ENCODE results near the gene ISCA2.
A peak's percentile ranks its signal among the peaks of the same experiment; 100 is the strongest.
"Not testable (repeated sequence)": the region's sequence is repeated elsewhere in the genome, so short reads cannot be mapped to it uniquely, and the experiment has no call there.

ISCA2 gene, protein sequence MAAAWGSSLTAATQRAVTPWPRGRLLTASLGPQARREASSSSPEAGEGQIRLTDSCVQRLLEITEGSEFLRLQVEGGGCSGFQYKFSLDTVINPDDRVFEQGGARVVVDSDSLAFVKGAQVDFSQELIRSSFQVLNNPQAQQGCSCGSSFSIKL

DNA sequence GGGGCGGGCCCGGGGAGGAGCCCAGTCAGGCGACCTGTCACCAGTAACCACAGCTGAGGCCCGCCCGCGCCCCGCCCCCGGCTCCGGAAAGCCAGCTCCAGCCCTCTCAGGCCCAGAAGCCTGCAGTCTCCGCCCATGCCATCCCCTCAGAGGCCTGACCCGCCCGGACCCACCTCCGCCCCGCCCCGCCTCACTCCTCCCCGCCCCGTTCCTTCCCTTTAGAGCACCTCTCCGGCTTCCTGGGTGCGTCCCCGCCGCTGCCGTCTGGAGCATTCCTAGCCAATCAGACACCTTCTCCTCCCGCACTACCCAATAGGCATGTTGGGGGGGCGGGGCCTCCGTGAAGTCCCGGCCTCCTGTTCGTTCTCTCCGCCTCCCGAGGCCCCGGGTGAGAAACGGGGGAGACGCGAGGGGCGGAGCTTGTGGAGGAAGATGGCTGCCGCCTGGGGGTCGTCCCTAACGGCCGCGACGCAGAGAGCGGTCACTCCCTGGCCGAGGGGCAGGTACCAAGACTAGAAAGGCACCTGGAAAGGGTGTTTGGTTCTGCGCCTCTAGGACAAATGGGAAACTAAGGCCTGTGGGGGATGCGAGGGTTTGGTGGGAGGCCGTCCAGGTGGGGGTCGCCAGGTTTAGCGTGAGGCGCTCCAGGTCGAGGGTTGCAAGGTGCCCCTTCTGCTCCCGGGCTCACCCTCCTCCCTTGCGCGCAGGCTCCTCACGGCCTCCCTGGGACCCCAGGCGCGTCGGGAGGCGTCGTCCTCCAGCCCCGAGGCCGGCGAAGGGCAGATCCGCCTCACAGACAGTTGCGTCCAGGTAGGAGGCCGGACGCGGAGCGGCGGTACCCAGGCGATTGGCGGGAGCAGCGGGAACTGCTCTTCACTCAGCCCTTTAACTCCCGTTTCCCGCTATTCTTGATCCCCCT lies at the start of gene ISCA2:
TSS of gene ISCA2 (plus strand) at position 423 of the 919 bp plus-strand sequence. CDS start at position 433, 10 bp downstream.
- DNase-seq: peak; percentile 75

DNA sequence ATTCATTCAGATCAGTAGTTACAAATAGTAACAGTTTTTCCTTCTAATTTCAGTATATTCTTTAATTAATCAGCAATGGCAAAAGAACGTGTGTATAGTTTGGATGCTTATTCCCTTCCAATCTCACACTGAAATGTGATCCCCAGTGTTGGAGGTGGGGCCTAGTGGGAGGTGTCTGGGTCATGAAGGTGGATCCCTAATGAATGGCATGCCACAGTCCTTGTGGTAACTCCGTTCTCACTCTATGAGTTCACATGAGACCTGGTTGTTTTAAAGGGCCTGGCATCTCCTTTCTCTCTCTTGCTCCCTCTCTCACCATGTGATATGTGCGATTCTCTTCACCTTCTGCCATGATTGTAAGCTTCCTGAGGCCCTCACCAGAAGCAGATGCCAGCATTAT lies 48.7 kb upstream of the ISCA2 start:
- DNase-seq: no peak

DNA sequence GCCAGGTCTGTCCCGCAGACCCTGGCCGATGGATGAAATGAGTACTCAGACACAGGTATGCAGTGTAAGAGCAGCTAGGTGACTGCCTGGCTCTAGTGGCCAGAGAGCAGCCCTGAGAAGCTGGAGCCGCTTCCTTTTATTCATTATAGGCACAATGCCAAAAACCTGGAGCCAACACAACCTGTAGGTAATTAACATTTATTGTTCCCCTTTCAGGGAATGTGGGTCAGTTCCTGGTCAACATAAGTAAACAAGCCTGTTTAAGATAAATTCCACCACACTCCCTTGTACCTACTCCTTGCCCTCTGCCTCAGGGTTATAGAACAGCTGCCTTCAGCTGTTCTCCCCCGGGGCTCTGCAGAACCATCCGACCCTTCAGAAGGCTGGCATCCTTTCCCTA lies 39.2 kb upstream of the ISCA2 start:
- not testable (repeated sequence) for DNase-seq

DNA sequence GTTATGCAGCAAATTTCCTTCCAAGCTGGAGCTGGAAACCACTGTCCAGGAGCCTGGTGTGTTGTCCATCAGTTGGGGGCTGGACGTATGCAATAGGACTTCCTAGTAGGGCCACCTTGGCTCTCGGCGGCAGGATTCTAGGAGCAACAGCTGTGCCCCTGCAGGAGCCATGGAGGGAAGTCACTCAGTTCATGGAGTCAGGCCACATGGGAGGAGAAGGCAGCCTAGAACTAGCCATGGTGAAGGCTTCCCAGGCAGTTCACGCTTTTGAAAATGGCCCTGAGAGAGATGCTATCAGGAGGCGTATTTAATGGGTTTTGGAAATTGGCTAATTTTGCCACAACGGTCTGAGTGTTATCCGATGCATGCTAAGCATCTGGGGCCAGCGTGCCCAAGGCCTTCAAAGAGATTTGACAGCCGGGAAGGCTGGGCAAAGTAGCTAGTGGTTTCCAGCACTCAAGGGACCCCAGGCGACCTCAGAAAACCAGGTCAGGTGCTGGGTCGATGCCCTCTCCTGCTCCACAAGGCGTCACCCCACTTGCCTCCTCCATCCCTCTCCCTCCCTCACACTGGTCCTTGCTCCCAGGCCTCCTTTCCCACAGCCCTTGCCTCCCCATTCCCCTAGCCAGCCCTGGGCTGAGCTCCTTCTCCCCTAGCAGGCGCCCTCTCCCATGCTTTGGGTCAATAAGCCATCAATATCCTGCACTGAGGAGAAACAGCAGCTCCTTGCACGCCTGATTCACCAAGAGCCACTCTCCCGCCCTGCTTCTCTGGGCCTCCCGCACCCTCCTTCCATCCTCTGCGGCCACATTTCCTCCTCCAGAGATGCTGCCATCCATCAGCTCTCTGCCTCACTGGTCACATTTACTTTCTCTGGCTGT lies 36.6 kb upstream of the ISCA2 start:
- no peak for DNase-seq

DNA sequence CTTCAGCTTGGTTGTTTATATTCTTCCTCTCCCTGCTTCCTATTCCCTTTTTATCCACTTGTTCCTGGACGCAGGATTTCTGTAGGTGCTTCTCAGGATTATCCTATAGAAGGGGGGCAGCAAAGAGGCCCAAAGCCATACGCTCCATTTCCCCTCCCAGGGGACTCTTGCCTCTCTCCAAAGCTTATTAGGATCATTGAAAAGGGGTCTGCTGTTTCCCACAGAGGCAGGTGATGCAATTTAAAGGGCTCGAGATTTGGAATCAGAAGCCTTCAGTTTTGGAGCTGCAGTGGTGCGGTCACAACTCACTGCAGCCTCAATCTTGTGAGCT lies 36.0 kb upstream of the ISCA2 start:
- DNase-seq: no peak

DNA sequence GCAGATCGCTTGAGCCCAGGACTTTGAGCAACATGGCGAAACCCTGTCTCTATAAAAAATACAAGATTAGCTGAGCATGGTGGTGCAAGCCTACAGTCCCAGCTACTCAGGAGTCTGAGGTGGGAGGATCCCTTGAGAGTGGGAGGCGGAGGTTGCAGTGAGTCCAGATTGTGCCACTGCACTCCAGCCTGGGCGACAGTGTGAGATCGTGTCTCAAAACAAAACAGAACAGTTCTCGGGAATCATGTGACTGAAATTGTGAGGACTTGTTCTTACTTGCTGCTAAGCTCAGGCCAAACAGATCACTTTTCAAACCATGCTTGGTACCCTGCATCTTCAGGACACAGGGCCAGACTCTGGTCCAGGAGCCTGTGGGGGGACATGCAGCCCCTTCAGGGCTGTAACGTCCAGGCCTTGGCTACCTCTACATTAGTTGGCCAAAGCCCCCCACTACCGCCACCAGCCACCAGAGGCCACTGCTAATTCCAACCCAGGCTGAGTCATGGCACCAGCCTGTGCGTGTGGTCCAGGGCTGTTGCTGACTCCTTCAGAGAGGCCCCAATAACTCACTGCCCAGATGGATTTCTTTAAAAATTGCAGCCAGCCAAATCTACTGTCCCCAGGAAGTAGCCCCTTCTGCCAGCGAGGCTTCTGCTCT lies 34.1 kb upstream of the ISCA2 start:
- DNase-seq: no peak

DNA sequence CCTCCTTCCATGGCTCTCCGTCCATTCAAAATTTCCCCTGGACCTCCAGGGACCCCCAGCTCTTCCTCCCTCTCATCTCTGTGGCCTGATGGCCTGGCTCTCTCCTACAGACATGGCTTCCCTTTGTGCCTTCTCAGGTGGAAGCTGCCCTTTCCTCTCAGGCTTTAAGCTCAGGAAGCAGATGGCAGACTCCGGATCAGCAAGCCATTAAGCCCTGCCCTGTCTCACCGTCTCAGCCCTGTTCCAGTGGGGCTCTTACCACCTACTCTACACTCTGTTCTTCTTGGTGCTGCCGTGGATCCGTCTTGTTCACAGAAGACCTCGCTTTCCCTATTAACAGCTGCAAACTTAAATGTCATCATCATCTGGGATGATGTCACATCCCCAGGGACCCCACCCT lies 33.6 kb upstream of the ISCA2 start:
- no peak for DNase-seq

DNA sequence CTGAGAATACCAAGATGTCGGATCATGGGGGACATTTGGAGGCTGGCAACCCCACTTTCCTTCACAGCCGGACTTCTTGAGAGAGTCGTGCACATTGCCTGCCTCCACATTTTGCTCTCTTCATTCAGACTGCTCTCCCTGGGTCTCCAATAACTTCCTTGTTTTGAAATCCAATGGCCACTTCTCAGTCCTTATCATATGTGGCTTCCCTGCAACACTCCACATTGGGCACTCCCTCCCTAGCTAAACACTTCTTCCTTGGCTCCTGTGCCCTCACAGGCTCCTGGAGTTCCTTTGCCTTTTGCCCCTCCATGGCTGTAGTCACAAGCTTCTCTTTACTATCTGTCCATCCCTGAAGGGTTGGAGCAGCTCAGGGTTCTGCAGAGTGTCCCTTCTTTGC lies 30.6 kb upstream of the ISCA2 start:
- no peak for DNase-seq

DNA sequence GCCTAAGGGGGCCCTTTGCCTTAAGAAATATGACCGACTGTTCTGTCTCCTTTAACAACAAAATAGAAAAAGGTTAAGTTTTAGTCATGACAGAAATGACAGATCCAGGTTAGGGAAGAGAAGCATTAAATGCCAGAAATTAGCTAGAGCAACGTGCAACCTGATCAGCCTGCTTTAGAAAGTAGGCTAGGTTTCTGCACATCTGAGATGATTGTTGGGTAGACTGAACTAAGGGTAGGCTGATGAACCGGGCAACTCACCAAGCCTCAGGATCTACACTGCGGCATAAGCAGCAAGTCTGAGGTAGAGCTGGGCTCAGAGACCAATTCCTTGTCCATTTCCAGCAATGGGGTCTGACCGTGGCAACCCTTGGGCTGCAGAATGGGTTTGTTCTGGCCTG lies 29.9 kb upstream of the ISCA2 start:
- no peak for DNase-seq

DNA sequence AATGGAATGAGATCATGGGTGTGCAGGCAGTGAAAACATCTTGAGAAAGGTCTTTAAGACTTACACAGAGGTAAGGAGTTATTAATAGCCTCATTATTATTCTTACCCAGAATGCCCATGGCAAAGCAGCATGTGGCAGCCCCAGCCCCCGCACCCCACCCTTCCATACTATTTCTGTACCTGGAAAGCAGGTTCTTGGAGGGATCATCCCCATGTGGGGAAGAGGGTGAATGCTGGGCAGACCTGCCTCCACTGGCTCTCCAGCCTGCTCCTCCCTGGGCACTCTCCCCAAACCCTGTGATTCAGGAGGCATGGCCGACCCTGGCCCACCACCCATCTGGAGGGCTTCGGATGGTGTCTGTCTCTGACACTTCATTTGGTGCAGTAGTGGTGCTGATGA lies 28.8 kb upstream of the ISCA2 start:
- DNase-seq: no peak

DNA sequence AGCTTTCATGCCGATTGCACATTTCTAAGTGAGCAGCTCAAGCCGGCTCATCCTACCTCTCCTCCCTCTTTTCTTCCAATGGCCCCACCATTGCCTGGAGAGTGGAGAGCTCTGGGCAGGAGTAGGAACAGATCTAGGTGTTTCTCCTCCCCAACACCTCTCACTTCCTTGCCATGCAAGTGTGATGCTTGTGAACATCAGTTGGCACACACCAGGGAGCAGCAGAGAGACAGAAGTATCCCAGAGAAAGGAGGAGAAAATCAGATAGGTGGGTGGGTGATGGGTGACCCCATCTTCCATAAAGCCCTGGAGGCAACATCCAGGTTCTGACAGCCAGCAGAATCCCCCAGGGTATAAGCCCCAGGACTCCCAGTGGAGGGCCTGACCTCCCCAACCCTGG lies 28.2 kb upstream of the ISCA2 start:
- DNase-seq: no peak

DNA sequence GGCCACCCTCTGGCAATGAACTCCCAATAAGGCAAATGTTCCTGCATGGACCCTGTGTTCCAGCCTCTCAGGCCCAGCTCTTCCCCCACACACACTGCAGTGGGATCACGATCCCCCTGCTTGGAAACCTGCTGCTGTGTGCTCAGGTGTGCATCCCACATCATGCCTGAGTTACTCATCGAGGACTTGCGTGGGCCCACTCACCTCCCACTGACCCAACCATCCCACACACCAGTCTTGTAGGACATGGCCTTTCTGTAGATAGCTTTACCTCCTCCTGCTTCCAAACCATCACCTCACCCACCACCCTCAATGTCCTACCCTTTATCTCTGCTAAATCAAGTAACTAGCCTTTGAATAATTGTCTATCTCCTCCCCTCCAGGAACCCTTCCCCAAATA lies 25.1 kb upstream of the ISCA2 start:
- DNase-seq: no peak

DNA sequence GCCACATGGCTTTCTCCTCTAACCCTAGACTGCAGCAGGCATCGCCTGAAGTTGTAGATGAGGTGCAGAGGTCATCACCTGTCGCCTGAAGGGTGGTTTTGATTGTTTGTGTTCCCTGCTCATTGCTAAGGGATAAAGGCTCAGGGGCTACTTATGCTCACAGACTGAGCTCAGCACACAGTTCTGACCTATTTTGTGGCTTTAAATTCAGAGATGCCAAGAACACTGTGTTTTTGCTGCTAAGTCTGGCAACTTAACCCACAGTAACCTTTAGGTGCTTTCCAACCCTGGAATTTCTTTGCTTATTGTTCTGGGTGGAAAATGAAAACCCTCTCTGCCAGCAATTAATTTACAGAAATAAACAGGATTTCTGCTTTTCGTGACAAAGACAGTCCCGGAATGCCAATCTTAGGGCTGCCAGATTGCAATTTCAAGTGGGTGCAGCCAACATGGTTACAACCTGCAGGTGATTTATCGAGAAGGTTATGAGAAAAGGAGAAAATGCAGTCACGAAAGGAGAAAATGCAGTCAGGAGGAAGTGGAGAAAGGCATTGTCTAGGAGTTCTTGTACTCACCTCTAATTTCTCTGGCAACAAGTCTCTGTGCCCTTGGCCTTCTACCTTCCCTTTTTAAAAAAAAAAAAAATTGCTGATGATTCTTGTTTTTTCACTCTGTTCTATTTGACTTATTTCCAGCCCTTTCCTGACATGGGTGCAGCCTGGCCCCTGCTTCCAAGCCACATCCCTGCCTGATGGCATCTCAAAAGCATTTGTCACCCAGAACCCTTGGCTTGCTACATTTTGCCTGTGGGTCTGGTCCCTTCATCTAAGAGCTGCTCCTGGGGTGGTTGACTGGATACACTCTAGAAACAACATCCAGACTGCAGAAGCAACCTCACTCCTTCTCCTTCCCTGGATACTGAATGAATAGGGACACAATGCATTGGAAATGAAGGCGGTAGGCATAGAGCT lies 23.7 kb upstream of the ISCA2 start:
- no peak for DNase-seq

DNA sequence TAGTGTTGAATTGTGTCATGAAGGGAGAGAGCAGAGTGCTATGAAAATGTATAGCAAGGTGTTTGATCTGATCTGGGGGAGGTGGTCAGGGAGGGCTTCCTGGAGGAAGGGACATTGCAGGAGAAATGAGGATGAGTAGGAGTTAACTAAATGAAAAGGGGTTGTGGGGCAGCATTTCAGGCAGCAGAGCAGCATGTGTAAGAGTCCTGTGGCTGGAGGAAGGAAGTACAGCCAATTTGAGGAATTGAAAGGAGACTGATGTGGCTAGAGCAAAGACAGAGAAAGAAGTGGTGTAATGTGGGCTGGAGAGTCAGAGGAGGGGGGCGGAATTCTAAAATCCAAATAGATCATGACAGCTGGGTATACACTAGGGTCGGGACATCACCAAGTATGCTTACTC lies 21.0 kb upstream of the ISCA2 start:
- DNase-seq: no peak

DNA sequence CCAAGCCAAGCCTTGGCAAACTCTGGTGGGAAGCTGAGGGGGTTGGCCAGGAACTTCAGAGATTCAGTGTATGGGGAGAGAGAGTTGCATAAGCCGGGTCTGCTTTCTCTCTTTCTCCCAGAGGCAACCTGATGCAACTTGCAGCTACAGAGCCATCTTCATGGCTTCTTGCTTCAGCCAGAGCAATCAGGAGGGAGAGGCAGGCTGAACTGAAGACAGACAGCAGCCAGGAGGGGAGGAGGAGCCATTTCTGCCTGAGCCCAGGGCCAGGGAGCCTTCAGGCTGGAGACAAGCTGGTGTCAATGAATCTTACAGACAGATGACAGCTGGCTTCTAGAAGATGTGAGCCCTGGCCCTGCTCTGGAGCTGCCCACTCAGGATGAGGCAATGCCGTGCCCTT lies 19.2 kb upstream of the ISCA2 start:
- DNase-seq: no peak

DNA sequence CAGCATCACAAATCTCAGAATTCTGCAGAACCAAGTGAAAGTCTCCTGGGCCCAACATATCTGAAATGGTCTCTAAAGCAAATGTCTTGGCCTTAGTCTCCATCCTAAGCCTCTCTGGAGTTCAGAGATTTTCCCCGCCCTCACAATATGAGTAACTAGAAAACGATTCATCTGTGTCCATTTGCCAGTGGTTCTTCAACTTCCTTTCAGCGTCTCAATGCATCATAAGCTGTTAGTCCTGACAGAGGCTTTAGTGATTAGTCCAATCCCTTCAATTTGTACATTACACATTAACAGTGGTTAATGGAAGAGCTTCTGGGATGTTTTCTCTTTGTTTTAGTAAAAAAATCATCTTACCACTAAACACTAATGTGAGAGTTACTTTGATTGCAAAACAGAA lies 17.9 kb upstream of the ISCA2 start:
- no peak for DNase-seq

DNA sequence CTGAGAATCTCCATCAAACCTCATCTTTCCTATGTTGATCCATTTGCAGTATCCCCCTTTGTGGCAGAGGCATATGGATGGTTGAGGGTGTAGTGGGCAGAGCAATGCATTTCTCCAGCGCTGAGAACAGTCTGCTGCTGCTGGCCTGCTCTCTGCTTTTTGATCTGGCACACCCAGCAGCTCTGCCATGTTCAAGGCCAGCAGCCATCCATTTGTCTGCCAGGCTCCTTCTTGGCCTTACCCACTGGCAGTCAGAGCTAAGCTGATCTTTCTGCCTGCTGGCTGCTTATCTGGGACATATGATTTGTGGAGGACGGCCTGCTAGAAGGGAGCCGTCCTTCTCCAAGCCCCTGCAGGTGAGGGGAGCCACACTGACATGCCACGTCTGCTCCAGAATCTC lies 17.5 kb upstream of the ISCA2 start:
- no peak for DNase-seq

DNA sequence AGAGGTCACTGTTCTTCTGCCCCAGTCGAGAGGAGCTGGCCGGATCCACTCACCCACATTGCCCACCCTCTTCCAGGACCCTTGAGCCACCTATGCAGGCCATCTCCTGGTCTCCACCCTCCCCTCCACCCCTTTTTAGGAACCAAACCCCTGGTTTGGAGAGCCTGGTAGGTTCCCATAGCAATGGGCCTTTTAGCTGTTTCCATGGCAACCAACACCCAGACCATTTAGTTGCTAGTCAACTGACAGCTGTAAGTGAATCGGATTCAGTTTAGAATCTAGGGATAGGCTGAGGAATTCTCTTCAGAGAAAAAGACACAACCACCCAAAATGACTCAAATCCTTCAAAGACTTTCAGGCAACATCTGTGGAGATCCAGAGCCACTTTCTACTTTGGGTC lies 17.0 kb upstream of the ISCA2 start:
- DNase-seq: no peak

DNA sequence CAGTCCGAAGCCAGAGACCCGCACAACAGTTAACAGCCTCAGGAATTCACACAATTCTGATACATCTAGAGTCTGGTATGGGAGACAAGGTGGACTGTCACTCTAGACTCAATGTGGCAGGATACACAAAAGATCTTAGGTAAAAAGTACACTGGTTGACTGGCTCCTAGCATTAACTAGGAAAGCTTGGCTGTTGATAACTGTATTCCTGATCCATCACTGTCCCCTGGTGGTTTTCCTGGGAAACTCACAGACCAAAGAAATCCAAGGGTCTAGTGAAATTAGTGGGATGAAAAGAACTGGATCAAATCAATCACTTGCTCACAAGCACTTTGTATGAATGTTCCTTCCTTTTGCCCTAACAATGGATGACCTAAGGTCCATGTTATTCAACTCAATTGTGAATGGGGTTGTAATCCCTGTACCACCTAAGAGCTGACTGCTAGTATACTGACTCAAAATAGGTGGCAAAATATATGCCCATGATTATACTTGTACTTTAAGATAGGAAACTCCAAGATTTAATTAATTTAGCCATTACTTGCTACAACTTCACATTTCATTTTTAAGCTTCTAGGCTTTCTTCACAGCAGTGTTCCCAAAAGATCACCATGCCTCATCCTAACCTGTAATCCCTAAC lies 14.4 kb upstream of the ISCA2 start:
- no peak for DNase-seq

DNA sequence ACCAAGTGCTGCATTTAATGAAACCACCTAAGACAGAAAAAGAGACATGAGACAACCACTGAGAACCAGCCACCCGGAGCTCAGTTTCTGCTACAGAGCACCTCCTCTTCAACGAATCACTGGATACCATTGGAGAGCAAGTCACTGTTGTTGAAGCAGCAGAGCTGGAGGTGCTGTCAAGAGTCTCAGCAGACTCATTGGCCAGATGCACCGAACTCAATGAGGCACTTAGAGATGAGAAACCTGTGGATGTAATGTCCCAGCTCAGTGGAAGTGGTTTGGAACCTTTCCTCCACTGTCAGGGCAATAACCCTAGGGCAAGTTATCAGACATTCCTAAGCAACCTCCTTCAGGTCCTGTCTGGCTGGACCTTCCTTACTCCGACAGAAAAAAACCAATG lies 13.5 kb upstream of the ISCA2 start:
- DNase-seq: no peak

DNA sequence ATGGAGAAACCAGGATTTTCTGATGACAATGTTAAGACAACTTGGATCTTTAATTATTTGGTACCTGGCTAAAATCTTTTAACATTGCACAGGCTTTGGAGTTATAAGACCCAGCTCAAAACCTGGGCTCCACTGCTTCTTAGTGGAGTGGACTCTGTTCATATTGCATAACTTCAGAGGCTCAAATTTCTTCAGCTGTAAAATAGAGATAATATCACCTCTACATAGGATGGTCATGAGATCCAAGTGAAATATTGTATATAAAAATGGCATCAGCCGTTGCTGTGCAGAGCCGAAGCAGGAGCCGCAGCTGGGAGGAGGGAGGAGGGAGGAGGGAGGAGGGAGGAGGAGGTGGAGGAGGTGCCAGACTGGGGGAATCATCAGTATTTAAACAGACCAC lies 11.0 kb upstream of the ISCA2 start:
- no peak for DNase-seq

DNA sequence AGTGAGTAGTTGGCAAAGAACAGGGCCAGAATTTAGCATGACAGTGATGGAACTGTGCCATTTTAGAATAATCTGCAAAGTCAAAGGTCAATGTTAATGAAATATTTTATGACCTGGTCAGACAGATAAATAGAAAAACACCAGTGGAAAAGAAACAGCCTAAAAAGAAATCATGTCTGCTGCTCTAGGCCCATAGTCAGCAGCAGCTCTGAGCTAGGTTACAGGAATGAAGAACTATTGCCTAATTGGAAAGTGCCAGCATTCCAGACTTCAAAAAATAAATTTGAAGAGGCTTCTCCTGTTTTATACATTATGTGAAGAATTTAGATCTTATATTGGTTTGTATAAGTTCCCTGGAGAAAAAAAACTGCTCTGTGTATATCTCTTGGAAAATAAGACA lies 10.2 kb upstream of the ISCA2 start:
- DNase-seq: no peak

Data from NCI-H2029 treated with DMSO at 0.1 percent for 48 hours (cell line).